Nephron progenitor cell (in vitro differentiated cells): Measurements from ENCODE around the gene TMEM94.
"Not testable (repeated sequence)": the region's sequence is repeated elsewhere in the genome, so short reads cannot be mapped to it uniquely, and the experiment has no call there.

Experiments used
- DNase-seq: peaks from one replicate; pipeline ENCODE4 v3.0.0; 2021
- H3K27ac Mint-ChIP-seq: 2 replicates; pipeline ENCODE4 v1.8.0; 2021; ENCODE audit warnings: mild to moderate bottlenecking, moderate library complexity, mixed read lengths
- H3K27me3 Mint-ChIP-seq: 2 replicates; pipeline ENCODE4 v1.8.0; 2021; ENCODE audit warnings: mild to moderate bottlenecking, low read depth, mixed read lengths; ENCODE audit not compliant: poor library complexity
- H3K36me3 Mint-ChIP-seq: 2 replicates; pipeline ENCODE4 v1.8.0; 2021; ENCODE audit warnings: low read depth, mixed read lengths
- H3K4me1 Mint-ChIP-seq: 2 replicates; pipeline ENCODE4 v1.8.0; 2021; ENCODE audit warnings: mixed read lengths
- H3K4me3 Mint-ChIP-seq: 2 replicates; pipeline ENCODE4 v1.8.0; 2021; ENCODE audit warnings: mild to moderate bottlenecking, moderate library complexity, mixed read lengths
- H3K9me3 Mint-ChIP-seq: 2 replicates; pipeline ENCODE4 v1.8.0; 2021; ENCODE audit warnings: mild to moderate bottlenecking, moderate library complexity, mixed read lengths
- TF ChIP-seq, protein P1 (sequence below): fragments of 200-600 bp; sonication (generic); IDR thresholded peaks from 2 replicates; pipeline ENCODE4 v1.5.0; 2021; ENCODE audit warnings: antibody characterized with exemption

The TMEM94 gene

GRCh38 chr17:75430159-75430974 lies 26.1 kb upstream of the TMEM94 start:
- peak overlapping the region; percentile 82 for H3K27ac Mint-ChIP-seq
- DNase-seq = peak; percentile 34

DNA sequence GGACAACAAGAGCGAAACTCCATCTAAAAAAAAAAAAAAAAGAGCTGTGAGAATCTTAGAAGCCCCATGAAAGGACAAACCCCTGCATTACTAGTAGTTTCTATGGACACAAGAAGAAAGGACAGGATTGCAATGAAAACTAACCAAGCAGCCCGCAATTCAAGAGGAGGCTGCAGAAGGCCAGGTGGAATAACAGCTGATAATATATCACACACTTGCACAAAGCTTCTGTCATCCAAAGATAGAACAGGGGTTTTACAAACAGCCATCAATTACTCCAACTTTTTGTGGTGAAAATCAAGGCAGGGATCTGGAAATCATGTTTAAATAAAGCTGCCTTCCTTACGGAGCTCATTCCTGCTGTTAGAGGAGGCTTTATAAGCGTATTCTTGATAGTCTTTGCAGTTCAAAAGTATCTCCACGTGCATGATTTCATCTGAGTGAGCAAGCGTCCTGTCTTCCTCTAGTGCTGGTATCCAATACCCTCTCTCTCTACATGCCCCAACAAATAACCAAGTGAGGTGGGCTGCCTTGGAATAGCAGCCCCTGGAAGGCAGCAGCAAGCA lies 23.1 kb upstream of the TMEM94 start:
- peaks cover 22% of the 10 kb centered on the region for H3K27me3 Mint-ChIP-seq
- peaks cover 39% of the 10 kb centered on the region for H3K4me1 Mint-ChIP-seq
- H3K36me3 Mint-ChIP-seq = no peaks in the 10 kb centered on the region
- TF ChIP-seq, protein P1, sequence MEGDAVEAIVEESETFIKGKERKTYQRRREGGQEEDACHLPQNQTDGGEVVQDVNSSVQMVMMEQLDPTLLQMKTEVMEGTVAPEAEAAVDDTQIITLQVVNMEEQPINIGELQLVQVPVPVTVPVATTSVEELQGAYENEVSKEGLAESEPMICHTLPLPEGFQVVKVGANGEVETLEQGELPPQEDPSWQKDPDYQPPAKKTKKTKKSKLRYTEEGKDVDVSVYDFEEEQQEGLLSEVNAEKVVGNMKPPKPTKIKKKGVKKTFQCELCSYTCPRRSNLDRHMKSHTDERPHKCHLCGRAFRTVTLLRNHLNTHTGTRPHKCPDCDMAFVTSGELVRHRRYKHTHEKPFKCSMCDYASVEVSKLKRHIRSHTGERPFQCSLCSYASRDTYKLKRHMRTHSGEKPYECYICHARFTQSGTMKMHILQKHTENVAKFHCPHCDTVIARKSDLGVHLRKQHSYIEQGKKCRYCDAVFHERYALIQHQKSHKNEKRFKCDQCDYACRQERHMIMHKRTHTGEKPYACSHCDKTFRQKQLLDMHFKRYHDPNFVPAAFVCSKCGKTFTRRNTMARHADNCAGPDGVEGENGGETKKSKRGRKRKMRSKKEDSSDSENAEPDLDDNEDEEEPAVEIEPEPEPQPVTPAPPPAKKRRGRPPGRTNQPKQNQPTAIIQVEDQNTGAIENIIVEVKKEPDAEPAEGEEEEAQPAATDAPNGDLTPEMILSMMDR = no peak
- peak overlapping the region; percentile 30 for H3K27ac Mint-ChIP-seq
- no peaks in the 10 kb centered on the region for H3K9me3 Mint-ChIP-seq
- no peak for DNase-seq
- no peak overlapping the region for H3K4me3 Mint-ChIP-seq

More at GRCh38 chr17:75430159-75430974, 26.1 kb upstream of the TMEM94 start:
- H3K4me3 Mint-ChIP-seq = no peak overlapping the region
- H3K4me1 Mint-ChIP-seq = peaks cover 47% of the 10 kb centered on the region
- no peaks in the 10 kb centered on the region for H3K36me3 Mint-ChIP-seq
- TF ChIP-seq, protein P1 = no peak
- H3K27me3 Mint-ChIP-seq = peaks cover 9% of the 10 kb centered on the region
- no peaks in the 10 kb centered on the region for H3K9me3 Mint-ChIP-seq

DNA sequence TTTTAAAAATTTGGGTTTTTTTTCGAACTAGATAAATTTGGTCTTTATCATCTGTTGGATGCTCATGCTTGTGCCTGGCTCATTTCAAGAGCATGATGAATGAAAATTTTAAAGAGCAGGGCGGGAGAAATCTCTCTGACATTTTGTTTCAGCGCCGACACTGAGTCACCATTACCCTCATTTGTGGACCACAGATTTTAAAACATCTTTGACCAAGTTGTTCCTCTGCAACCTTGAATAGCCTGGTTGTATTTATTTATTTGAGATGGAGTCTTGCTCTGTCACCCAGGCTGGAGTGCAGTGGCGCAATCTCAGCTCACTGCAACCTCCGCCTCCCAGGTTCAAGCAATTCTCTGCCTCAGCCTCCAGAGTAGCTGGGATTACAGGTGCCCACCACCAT lies 22.0 kb upstream of the TMEM94 start:
- H3K9me3 Mint-ChIP-seq, H3K4me3 Mint-ChIP-seq, H3K36me3 Mint-ChIP-seq, DNase-seq, H3K27ac Mint-ChIP-seq: not testable (repeated sequence)
- peaks cover 26% of the 10 kb centered on the region for H3K27me3 Mint-ChIP-seq
- H3K4me1 Mint-ChIP-seq = peaks cover 29% of the 10 kb centered on the region

DNA sequence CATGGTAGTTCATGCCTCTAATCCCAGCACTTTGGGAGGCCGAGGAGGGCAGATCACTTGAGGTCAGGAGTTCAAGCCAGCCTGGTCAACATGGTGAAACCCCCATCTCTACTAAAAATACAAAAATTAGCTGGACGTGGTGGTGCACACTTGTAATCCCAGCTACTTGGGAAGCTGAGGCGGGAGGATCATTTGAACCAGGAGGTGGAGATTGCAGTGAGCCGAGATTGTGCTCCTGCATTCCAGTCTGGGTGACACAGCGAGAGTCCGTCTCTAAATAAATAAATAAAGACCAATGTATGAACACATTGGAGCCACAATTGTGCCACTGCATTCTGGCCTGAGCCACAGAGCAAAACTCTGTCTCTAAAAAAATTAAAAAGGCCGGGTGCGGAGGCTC lies 19.0 kb upstream of the TMEM94 start:
- H3K36me3 Mint-ChIP-seq, H3K9me3 Mint-ChIP-seq, H3K4me3 Mint-ChIP-seq, H3K27ac Mint-ChIP-seq, DNase-seq: not testable (repeated sequence)
- Mint-ChIP-seq H3K4me1 (peaks cover 19% of the 10 kb centered on the region), H3K27me3 (peaks cover 26% of the 10 kb centered on the region)

DNA sequence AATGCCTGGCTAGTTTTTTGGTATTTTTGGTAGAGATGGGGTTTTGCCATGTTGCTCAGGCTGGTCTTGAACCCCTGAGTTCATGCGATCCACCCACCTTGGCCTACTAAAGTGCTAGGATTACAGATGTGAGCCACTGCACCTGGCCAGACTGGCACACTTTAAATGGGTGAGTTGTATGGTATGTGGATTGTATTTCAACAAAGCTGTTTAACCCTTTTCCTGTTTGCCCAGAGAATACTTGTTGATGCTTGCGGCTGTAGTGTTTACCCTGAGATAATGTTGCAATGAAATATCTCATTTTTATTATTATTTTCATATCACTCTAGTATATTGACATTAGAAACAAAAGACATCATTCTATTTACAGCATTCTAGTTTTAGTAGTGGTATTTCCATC lies 17.1 kb upstream of the TMEM94 start:
- Mint-ChIP-seq H3K9me3 (no peaks in the 10 kb centered on the region), H3K27me3 (peaks cover 30% of the 10 kb centered on the region), H3K27ac (no peak overlapping the region), H3K36me3 (no peaks in the 10 kb centered on the region), H3K4me3 (no peak overlapping the region), H3K4me1 (peaks cover 17% of the 10 kb centered on the region)
- no peak for DNase-seq
- TF ChIP-seq, protein P1 = no peak

DNA sequence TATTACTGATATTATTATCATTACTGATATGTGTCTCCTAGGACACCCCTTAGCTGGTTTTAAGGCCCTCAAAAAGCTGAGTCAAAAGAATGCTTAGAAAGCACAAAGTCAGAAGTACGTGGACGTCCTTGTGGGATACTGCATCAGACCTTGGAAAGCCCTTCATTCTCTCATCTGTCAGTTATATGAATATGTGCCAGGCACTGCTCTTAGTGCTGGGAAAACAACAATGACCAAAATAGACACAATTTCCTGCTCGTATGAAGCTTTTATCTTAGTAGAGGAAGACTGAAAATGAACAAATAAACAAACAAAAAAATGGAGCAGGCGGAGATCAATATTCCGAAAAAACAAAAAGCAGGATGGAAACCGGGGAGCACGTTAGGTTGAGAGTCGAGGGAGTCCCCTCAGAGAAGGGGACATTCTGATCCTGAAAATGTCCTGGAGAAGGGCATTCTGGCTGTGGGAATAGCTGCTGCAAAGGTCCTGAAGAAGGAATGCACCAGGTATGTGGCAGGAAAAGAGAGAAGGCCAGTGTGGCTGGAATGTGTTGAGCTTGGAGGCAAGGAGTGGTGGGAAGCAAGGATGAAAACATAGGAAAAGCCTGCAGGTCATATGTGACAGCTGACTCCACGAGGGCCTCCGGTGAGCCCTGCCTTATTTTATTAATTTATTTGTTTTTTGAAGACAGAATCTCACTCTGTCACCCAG lies 15.5 kb upstream of the TMEM94 start:
- Mint-ChIP-seq H3K9me3 (no peaks in the 10 kb centered on the region), H3K4me1 (peaks cover 14% of the 10 kb centered on the region), H3K36me3 (no peaks in the 10 kb centered on the region), H3K27me3 (peaks cover 23% of the 10 kb centered on the region), H3K27ac (no peak overlapping the region), H3K4me3 (no peak overlapping the region)
- TF ChIP-seq, protein P1 = no peak
- no peak for DNase-seq
